GM12864 (cell line): ENCODE measurements around the gene AHNAK2.

Experiments
- DNase-seq: peaks from one replicate; pipeline ENCODE4 v3.0.0-alpha.2; 2011; ENCODE audit warnings: low read depth
- H3K4me3 ChIP-seq: 2 replicates; pipeline ENCODE4 v1.5.1; 2011; ENCODE audit warnings: mild to moderate bottlenecking, low read depth, low read length, control low read depth
- TF ChIP-seq, protein P1 (sequence below): IDR thresholded peaks from 2 replicates; pipeline ENCODE4 v1.5.1; 2011; ENCODE audit warnings: low read depth, mild to moderate bottlenecking, moderate library complexity, low read length, control low read depth, inconsistent platforms; ENCODE audit errors: missing control alignments

The AHNAK2 gene

DNA sequence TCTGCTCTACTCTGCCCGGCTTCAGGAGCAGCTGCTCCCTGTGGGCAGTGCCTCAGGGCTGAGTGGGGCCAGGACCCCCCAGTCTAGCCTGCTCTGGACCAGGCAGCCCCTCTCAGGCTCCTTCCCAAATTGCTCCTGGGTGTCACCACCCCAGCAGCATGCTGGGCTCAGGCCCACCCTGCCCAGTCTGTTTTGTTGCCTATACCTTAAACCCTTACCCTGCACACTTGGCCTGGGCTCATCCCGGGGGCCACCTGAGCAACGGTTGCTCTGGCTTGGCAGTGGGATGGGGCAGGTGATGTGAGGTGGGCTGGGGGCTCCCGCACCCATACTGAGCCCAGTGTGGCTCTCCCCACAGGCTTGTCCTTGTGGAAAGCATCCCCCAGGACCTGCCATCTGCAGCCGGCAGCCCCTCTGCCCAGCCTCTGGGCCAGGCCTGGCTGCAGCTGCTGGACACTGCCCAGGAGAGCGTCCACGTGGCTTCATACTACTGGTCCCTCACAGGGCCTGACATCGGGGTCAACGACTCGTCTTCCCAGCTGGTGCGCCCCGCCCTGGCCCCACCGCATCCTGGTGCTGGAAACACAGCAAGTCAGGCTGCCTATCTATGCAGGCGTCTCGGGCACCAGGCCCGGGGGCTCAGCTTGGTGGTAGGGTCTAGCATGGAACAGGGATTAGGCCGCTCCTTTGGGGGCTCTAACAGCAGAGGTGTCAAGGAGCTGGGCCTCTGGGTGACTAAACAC lies 49.6 kb downstream of the AHNAK2 start:
- no peak overlapping the region for H3K4me3 ChIP-seq
- no peak for DNase-seq
- TF ChIP-seq, protein P1, sequence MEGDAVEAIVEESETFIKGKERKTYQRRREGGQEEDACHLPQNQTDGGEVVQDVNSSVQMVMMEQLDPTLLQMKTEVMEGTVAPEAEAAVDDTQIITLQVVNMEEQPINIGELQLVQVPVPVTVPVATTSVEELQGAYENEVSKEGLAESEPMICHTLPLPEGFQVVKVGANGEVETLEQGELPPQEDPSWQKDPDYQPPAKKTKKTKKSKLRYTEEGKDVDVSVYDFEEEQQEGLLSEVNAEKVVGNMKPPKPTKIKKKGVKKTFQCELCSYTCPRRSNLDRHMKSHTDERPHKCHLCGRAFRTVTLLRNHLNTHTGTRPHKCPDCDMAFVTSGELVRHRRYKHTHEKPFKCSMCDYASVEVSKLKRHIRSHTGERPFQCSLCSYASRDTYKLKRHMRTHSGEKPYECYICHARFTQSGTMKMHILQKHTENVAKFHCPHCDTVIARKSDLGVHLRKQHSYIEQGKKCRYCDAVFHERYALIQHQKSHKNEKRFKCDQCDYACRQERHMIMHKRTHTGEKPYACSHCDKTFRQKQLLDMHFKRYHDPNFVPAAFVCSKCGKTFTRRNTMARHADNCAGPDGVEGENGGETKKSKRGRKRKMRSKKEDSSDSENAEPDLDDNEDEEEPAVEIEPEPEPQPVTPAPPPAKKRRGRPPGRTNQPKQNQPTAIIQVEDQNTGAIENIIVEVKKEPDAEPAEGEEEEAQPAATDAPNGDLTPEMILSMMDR = no peak

DNA sequence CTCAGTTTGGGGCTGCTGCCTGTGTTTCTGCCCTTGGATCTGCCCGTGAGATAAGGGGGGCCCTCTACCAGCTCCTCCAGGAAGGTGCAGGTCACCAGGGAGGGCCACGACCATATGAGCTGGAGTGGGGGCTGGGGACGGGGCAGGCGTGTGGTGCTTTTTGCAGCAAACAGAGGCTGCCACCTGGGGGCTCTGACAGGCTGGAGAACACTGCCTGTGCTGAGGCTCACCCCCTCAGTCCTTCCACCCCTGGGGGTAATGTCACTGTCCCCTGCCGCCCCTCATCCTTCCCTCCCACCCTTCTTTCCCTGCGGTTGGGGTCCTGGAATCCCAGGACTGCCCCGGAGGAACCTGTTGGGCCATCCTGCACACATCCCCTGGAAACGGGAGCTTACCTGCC lies 50.3 kb downstream of the AHNAK2 start:
- no peak for DNase-seq
- TF ChIP-seq, protein P1 = no peak
- H3K4me3 ChIP-seq = no peak overlapping the region

DNA sequence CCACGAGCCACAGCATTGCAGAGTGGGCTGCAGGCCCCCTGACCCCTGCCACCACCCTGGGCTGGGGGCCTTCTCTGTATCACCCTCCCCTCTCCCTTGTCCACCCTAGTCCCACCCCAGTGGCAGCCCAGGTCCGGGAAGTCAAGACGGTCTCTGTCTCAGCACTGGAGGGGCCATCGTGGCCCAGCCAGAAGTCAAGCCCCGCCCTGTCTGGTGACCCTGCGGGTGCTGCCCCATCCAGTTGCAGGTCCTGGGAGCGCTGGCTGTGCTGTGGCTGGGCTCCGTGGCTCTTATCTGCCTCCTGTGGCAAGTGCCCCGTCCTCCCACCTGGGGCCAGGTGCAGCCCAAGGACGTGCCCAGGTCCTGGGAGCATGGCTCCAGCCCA lies 50.8 kb downstream of the AHNAK2 start:
- TF ChIP-seq, protein P1 = no peak
- DNase-seq = no peak
- H3K4me3 ChIP-seq = peak overlapping the region; percentile 45

DNA sequence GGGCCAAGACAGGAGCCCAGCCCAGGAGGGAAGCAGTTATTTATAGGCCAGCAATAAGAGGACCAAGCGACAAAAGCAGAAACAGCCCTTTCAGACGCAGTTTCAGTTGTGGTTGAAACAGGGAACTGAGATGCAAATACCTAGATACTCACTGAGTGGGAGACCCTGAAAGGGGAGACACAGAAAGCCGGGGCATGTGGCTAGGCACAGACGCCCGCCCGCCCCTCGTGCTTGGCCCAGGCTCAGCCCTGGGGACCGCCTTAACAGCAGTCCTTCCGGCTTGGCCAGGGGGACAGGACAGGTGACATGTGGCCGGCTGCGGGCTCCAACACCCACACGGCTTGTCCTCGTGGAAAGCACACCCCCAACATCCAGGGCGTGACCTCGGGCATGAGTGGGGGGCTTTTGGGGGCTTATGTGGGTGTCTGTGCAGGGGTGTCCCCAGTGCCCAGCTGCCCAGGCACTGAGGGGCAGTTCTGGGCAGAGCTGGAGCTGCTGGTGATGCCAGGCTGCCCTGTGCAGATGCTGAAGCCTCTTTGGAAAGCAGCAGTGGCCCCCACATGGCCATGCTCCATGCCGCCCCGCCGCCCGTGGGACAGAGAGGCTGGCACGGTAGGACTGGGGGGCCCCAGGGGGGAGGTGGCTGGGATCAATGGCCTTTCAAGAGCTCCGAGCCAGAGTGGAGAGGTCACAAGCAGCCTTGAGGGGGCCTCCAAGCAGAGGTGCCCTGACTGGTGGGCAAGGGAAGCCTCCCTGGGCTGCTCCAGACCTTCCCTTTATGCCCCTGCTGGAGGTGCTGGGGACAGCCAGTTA lies 51.3 kb downstream of the AHNAK2 start:
- DNase-seq = peak; percentile 94
- peak overlapping the region; percentile 61 for H3K4me3 ChIP-seq
- TF ChIP-seq, protein P1 = no peak

DNA sequence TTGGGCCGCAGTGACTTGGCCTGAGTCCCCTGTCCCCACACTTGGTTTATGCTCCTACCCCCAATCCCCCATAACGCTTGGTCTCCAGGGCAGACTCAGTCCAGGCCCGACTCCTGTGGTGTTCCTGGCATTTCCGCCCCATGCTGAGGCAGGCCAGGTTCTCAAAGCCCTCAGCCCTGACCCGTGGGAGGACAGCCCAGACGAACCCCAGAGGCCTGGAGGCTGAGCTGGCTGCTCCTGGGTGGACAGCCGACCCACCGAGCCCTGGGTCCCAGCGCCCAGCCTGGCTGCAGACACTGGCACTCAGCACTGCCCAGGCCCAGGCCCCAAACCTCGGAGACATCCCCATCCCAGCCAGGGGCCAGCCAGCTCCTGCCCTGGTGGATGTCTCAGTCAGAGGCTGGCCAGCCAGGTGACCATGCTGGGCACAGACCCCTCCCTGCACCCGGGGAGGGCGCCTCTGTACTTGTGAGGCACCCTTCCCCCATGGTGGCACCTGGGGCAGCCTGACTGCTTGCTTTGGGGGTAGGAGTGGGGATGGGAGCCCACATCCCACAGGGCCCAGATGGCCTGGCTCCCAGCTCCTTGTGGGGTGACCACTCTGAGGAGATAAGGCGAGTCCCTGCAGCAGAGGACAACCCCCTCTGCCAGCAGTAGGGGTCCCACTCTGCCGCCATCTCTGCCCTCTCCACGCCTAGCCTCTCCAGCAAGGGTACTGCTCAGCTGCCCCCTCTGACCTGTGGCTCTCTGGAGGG lies 52.1 kb downstream of the AHNAK2 start:
- peak overlapping the region; percentile 61 for H3K4me3 ChIP-seq
- TF ChIP-seq, protein P1 = no peak
- DNase-seq = no peak

DNA sequence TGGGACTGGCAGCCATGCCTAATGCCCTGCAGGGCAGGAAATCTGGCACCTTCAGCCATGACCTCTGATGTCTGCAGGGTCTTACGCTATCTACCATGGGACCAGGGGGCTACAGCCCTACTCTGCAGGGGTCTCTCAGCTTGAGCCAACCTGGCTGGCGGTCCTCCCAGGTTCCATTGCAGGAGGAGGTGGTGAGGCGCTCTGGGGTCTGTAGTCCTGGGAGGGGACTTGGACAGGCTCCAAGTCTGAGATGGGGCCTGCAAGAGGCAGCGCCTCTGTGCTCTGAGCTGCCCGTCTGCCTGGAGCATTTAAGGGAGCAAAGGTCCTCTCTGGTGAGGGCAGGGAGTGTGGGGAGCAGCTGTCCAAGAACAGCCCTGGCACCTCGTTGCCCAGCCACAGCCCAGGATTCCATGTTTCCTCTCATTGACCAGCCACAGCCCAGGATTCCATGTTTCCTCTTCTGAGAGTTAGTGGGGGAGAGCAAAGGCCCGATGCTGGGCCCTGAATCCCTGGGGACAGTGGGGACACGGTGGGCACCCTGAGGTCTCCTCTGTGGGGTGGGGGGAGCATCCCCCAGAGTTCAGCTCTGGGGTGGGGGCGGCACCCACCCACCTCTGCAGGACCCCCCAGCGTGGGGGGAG lies 52.8 kb downstream of the AHNAK2 start:
- TF ChIP-seq, protein P1 = no peak
- no peak for DNase-seq
- peak overlapping the region; percentile 61 for H3K4me3 ChIP-seq
